HCT116 (cell line): ENCODE measurements around the gene HEXD. TPM values are rescaled to one million over a fixed set of nuclear protein-coding genes. Genes with fewer than 3 reads are reported as not detected.

Source experiments
- ATAC-seq: fragments of 200-7000 bp; cut with Tn5 transposase; 2 replicates; pipeline ENCODE4 v1.9.1; 2020; ENCODE audit warnings: mild to moderate bottlenecking, moderate library complexity
- BruUV-seq: library from RNA; stranded (reverse); fragments of 400-500 nt; replicated peaks from 2 replicates; lab custom pipeline; 2021; lab: Mats Ljungman, UMichigan
- CTCF ChIA-PET: fragments of 300-600 bp; sonication (Branson Sonifier 250); formaldehyde crosslinking; loops from one replicate; lab custom pipeline; 2021; ENCODE audit warnings: antibody characterized with exemption; lab: Charles Lee
- POLR2A ChIA-PET: fragments of 300-600, 350-600 bp; sonication (Branson Sonifier 250); formaldehyde crosslinking; loops from one replicate; lab custom pipeline; 2021; ENCODE audit warnings: antibody characterized with exemption; lab: Charles Lee
- RAD21 ChIA-PET, 2 experiments: fragments of 300-600 bp; sonication (Branson Sonifier 250); formaldehyde crosslinking; loops; one replicate each; lab custom pipeline; 2023; ENCODE audit warnings: low total read pairs in 2 of 2; ENCODE audit not compliant: uncharacterized antibody in 2 of 2, unreplicated experiment in 2 of 2, low non-redundant PET in 1 of 2; lab: Charles Lee
- DNase-seq: peaks from one replicate; pipeline ENCODE4 v3.0.0-alpha.2; 2010; ENCODE audit warnings: low read depth, low spot score
- H2AFZ ChIP-seq: fragments of 200-600 bp; shearing (Covaris generic), sonication (generic); 2 replicates; pipeline ENCODE4 v1.6.1; 2017; ENCODE audit warnings: low read depth, mixed run types, mixed read lengths, antibody characterized with exemption, low read length; ENCODE audit not compliant: poor library complexity, severe bottlenecking
- H3K27ac ChIP-seq: 2 replicates; pipeline ENCODE4 v1.5.1; 2012; ENCODE audit warnings: low read depth, low read length
- H3K27me3 ChIP-seq: fragments of 200-600 bp; sonication (generic); 2 replicates; pipeline ENCODE4 v1.6.1; 2016; ENCODE audit warnings: mixed run types, low read length, mixed read lengths; ENCODE audit not compliant: insufficient read depth
- H3K36me3 ChIP-seq, 2 experiments: fragments of 200-500 bp in 1 of 2; fragments of 200-600 bp in 1 of 2; sonication (Bioruptor generic) in 1 of 2; sonication (generic) in 1 of 2; 2 replicates each; pipeline versions ENCODE4 v1.5.1 to v1.6.1; 2014 to 2016; ENCODE audit warnings: low read length in 2 of 2, inconsistent platforms in 1 of 2, mixed read lengths in 1 of 2, mixed run types in 1 of 2; ENCODE audit not compliant: insufficient read depth in 2 of 2, control insufficient read depth in 1 of 2
- H3K4me1 ChIP-seq, 2 experiments: fragments of 200-600 bp in 1 of 2; sonication (generic) in 1 of 2; 2 replicates each; pipeline versions ENCODE4 v1.5.1 to v1.6.1; 2012 to 2017; ENCODE audit warnings: low read length in 2 of 2, inconsistent platforms in 1 of 2, mild to moderate bottlenecking in 1 of 2, mixed read lengths in 1 of 2, mixed run types in 1 of 2, moderate library complexity in 1 of 2; ENCODE audit not compliant: insufficient read depth in 2 of 2, control insufficient read depth in 1 of 2
- H3K4me2 ChIP-seq: fragments of 200-600 bp; sonication (generic); 2 replicates; pipeline ENCODE4 v1.6.1; 2017; ENCODE audit warnings: mixed run types, low read length, mixed read lengths
- H3K4me3 ChIP-seq, 2 experiments: fragments of 200-600 bp in 1 of 2; sonication (generic) in 1 of 2; replicated peaks in 1 of 2; 2 replicates each; pipeline ENCODE4 v1.5.1; 2011 to 2016; ENCODE audit warnings: low read length in 2 of 2, control low read depth in 1 of 2, low read depth in 1 of 2, mild to moderate bottlenecking in 1 of 2, mixed read lengths in 1 of 2, mixed run types in 1 of 2
- H3K79me2 ChIP-seq: fragments of 200-600 bp; sonication (generic); 2 replicates; pipeline ENCODE4 v1.6.1; 2017; ENCODE audit warnings: mild to moderate bottlenecking, mixed run types, low read length, moderate library complexity, mixed read lengths; ENCODE audit not compliant: insufficient read depth
- H3K9ac ChIP-seq: fragments of 200-600 bp; sonication (generic); 2 replicates; pipeline ENCODE4 v1.6.1; 2016; ENCODE audit warnings: low read length, mixed read lengths
- H3K9me2 ChIP-seq: fragments of 200-600 bp; sonication (generic), shearing (Covaris generic); 2 replicates; pipeline ENCODE4 v1.6.1; 2017; ENCODE audit warnings: mixed run types, mild to moderate bottlenecking, moderate library complexity; ENCODE audit not compliant: insufficient read depth
- H3K9me3 ChIP-seq, 2 experiments: fragments of 200-500 bp in 1 of 2; fragments of 200-600 bp in 1 of 2; sonication (Bioruptor generic) in 1 of 2; sonication (generic) in 1 of 2; 2 replicates each; pipeline ENCODE4 v1.6.1; 2014 to 2017; ENCODE audit warnings: low read length in 2 of 2, mixed read lengths in 2 of 2, inconsistent platforms in 1 of 2, low read depth in 1 of 2, mild to moderate bottlenecking in 1 of 2, mixed run types in 1 of 2, moderate library complexity in 1 of 2; ENCODE audit not compliant: control insufficient read depth in 1 of 2, insufficient read depth in 1 of 2
- H4K20me1 ChIP-seq: fragments of 200-600 bp; sonication (generic), shearing (Covaris generic); 2 replicates; pipeline ENCODE4 v1.6.1; 2017; ENCODE audit warnings: mixed run types, mild to moderate bottlenecking, moderate library complexity; ENCODE audit not compliant: insufficient read depth
- CBX3 ChIP-seq: IDR thresholded peaks from 2 replicates; pipeline ENCODE4 v1.6.1; 2012; ENCODE audit warnings: low read depth
- CEBPB ChIP-seq: IDR thresholded peaks from 2 replicates; pipeline ENCODE4 v1.6.1; 2012; ENCODE audit warnings: low read depth
- CTCF ChIP-seq, 3 experiments: fragments of 200-600 bp in 1 of 3; sonication (generic) in 1 of 3; IDR thresholded peaks in 2 of 3; conservative IDR thresholded peaks in 1 of 3; 2 replicates each; pipeline ENCODE4 v1.5.1; 2012 to 2017; ENCODE audit warnings: low read depth in 2 of 3, low read length in 2 of 3, antibody characterized with exemption in 1 of 3, borderline replicate concordance in 1 of 3, control low read depth in 1 of 3, mild to moderate bottlenecking in 1 of 3, mixed read lengths in 1 of 3, mixed run types in 1 of 3, moderate library complexity in 1 of 3; ENCODE audit not compliant: insufficient read depth in 1 of 3
- ELF1 ChIP-seq: IDR thresholded peaks from 2 replicates; pipeline ENCODE4 v1.6.1; 2012; ENCODE audit warnings: low read depth, borderline replicate concordance
- EZH2 ChIP-seq: fragments of 200-600 bp; sonication (generic); IDR thresholded peaks from 2 replicates; pipeline ENCODE4 v1.6.1; 2017; ENCODE audit warnings: antibody characterized with exemption, mixed run types
- FOSL1 ChIP-seq: IDR thresholded peaks from 2 replicates; pipeline ENCODE4 v1.6.1; 2012; ENCODE audit warnings: low read depth
- JUND ChIP-seq: IDR thresholded peaks from 2 replicates; pipeline ENCODE4 v1.6.1; 2012
- POLR2A ChIP-seq: IDR thresholded peaks from 2 replicates; pipeline ENCODE4 v1.7.0; 2011; ENCODE audit warnings: borderline replicate concordance; ENCODE audit not compliant: insufficient read depth, insufficient read length; ENCODE audit errors: extremely low read depth
- RAD21 ChIP-seq: IDR thresholded peaks from 2 replicates; pipeline ENCODE4 v1.6.1; 2012; ENCODE audit warnings: low read depth, mild to moderate bottlenecking
- REST ChIP-seq: IDR thresholded peaks from 2 replicates; pipeline ENCODE4 v1.6.1; 2012; ENCODE audit warnings: low read depth
- SIN3A ChIP-seq: IDR thresholded peaks from 2 replicates; pipeline ENCODE4 v1.6.1; 2012; ENCODE audit warnings: low read depth
- YY1 ChIP-seq: IDR thresholded peaks from 2 replicates; pipeline ENCODE4 v1.6.1; 2011; ENCODE audit warnings: low read length, low read depth, moderate library complexity, mild to moderate bottlenecking; ENCODE audit not compliant: insufficient replicate concordance; ENCODE audit errors: extremely low read depth
- ZNF274 ChIP-seq: fragments of 200-500 bp; sonication (Bioruptor generic); IDR thresholded peaks from 2 replicates; pipeline ENCODE4 v1.6.1; 2014; ENCODE audit warnings: mild to moderate bottlenecking, low read depth, low read length, inconsistent platforms
- intact Hi-C: fragments of 100-400 bp; cut with micrococcal nuclease; formaldehyde crosslinking; loops from 2 replicates; pipeline ENCODE4 v1.10.0; 2022
- total RNA-seq: library from RNA; stranded (reverse); gene quantifications from one replicate; pipeline ENCODE4 v1.2.1, GENCODE V29; 2021; ENCODE audit not compliant: unreplicated experiment

Gene HEXD
- total RNA-seq, 1 experiment from 2014 or later = 45.2 TPM

- Histone ChIP-seq H3K27me3 (no peaks in the 10 kb centered on the region), H3K9ac (no peak overlapping the region), H3K36me3 (peaks cover 0 to 3% of the 10 kb centered on the region in 2 experiments; a peak in 1 of 4 replicates), H3K27ac (no peak overlapping the region), H3K79me2 (no peaks in the 10 kb centered on the region; the same call in 1 of the 2 replicates), H3K9me3 (no peaks in the 10 kb centered on the region), H4K20me1 (peaks cover 6% of the 10 kb centered on the region; the same call in 1 of the 2 replicates), H3K4me1 (peaks cover 7 to 23% of the 10 kb centered on the region in 2 experiments), H3K9me2 (no peaks in the 10 kb centered on the region), H3K4me2 (no peak overlapping the region), H2AFZ (no peak overlapping the region), H3K4me3 (no peak overlapping the region)
- ChIA-PET RAD21 (interaction anchor here in 1 of 2 experiments (0.6 kb wide), 1 partner anchor 73 kb away, joined by 4 read pairs; no protein-coding TSS in a partner anchor), CTCF (no interaction called here), POLR2A (no interaction called here)
- intact Hi-C loops = loop anchor here (10.0 kb wide), 2 partner anchors 138 to 382 kb away; partner anchors contain the start of genes DCXR and RAC3
- no peak for ATAC-seq
- no peak for DNase-seq
- no TSS peak for BruUV-seq
- no peak for TF ChIP-seq FOSL1
- peak in 2 of 3 experiments; percentile 29 to 30; a peak in 2 of 6 replicates for TF ChIP-seq CTCF (IDR thresholded peaks at IDR 0.05 in 2 of 3, conservative IDR thresholded peaks at IDR 0.05 in 1 of 3; ENCODE audit: borderline replicate concordance in 1 of 3, insufficient read depth in 1 of 3, low read depth in 2 of 3, low read length in 2 of 3)
- no peak for TF ChIP-seq RAD21
These were observed 1.4 kb upstream of the HEXD start for GRCh38 chr17:82416771-82417170.

GRCh38 chr17:82419540-82419939 lies 1.4 kb downstream of the HEXD start:
- ChIA-PET RAD21 (no interaction called here), CTCF (interaction anchor here (1.0 to 1.3 kb wide), 2 partner anchors 119 to 133 kb away, joined by 3 read pairs; no protein-coding TSS in a partner anchor), POLR2A (no interaction called here)
- no TSS peak for BruUV-seq
- H3K4me2 ChIP-seq = peak overlapping the region; percentile 92
- no peaks in the 10 kb centered on the region for H3K79me2 ChIP-seq
- H3K9me2 ChIP-seq = no peaks in the 10 kb centered on the region
- peaks cover 0 to 3% of the 10 kb centered on the region in 2 experiments; a peak in 1 of 4 replicates for H3K9me3 ChIP-seq
- DNase-seq = no peak
- H3K4me3 ChIP-seq = peak overlapping the region; percentile 65 to 81; a peak in 3 of 4 replicates
- H2AFZ ChIP-seq = no peak overlapping the region
- H3K36me3 ChIP-seq = no peaks in the 10 kb centered on the region
- ATAC-seq = no peak
- peak overlapping the region; percentile 75 for H3K9ac ChIP-seq
- peaks cover 5% of the 10 kb centered on the region; the same call in 1 of the 2 replicates for H4K20me1 ChIP-seq
- no peaks in the 10 kb centered on the region for H3K27me3 ChIP-seq
- intact Hi-C loops = loop anchor here (10.0 kb wide), 2 partner anchors 135 to 385 kb away; partner anchors contain the start of genes DCXR and RAC3
- H3K4me1 ChIP-seq = peaks cover 7 to 19% of the 10 kb centered on the region in 2 experiments
- H3K27ac ChIP-seq = no peak overlapping the region
- TF ChIP-seq SIN3A (no peak), EZH2 (no peak), POLR2A (no peak), ELF1 (no peak), YY1 (no peak), ZNF274 (no peak), CEBPB (no peak), JUND (no peak), CBX3 (no peak), REST (no peak), RAD21 (no peak)
